ENCODE data around the gene CCDC27.
"Not testable (repeated sequence)": the region's sequence is repeated elsewhere in the genome, so short reads cannot be mapped to it uniquely, and the experiment has no call there.

The CCDC27 gene

DNA sequence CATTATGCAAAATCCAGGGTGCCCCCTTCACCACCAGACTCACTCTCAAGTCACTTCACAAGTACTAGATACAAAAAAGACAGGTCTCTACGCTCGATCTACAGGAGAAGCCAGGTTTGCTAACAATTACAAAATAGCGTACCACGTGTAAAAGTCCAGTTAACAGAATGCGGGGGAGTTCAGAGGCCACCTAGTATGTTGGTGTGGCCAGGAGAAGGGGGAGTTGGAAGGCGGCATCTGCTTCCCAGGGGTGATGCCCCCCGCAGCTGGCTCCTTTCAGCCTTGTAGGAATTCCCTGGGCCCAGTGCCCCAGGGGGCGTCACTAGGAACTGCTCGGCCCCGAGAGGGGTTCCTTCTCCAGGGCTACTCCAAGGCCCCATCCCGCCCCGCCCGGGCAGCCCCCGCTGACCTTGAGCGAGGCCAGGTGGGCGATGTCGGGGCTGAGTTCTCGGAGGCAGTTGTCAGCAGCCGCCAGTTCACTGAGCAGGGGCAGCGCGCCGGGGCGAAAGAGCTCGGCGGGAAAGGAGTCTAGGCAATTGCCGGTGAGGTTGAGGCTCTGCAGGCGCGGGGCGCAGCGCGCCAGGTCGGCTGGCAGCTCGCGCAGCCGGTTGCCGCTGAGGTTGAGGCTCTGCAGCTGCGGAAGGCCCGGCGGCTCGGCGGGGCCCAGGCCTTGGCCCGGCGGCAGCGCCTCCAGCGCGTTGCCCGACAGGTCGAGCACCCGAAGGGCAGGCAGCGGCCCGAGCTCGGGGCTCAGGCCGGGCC, 43.4 kb downstream of the CCDC27 start:
- H3K4me3 ChIP-seq (ENCODE audit: low read depth, low read length), result peak overlapping the region; percentile 99
- no peak for DNase-seq (ENCODE audit: low read depth)
- TF ChIP-seq, protein P1, sequence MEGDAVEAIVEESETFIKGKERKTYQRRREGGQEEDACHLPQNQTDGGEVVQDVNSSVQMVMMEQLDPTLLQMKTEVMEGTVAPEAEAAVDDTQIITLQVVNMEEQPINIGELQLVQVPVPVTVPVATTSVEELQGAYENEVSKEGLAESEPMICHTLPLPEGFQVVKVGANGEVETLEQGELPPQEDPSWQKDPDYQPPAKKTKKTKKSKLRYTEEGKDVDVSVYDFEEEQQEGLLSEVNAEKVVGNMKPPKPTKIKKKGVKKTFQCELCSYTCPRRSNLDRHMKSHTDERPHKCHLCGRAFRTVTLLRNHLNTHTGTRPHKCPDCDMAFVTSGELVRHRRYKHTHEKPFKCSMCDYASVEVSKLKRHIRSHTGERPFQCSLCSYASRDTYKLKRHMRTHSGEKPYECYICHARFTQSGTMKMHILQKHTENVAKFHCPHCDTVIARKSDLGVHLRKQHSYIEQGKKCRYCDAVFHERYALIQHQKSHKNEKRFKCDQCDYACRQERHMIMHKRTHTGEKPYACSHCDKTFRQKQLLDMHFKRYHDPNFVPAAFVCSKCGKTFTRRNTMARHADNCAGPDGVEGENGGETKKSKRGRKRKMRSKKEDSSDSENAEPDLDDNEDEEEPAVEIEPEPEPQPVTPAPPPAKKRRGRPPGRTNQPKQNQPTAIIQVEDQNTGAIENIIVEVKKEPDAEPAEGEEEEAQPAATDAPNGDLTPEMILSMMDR (IDR thresholded peaks at IDR 0.05; ENCODE audit: low read depth, low read length, missing control alignments), result no peak

DNA sequence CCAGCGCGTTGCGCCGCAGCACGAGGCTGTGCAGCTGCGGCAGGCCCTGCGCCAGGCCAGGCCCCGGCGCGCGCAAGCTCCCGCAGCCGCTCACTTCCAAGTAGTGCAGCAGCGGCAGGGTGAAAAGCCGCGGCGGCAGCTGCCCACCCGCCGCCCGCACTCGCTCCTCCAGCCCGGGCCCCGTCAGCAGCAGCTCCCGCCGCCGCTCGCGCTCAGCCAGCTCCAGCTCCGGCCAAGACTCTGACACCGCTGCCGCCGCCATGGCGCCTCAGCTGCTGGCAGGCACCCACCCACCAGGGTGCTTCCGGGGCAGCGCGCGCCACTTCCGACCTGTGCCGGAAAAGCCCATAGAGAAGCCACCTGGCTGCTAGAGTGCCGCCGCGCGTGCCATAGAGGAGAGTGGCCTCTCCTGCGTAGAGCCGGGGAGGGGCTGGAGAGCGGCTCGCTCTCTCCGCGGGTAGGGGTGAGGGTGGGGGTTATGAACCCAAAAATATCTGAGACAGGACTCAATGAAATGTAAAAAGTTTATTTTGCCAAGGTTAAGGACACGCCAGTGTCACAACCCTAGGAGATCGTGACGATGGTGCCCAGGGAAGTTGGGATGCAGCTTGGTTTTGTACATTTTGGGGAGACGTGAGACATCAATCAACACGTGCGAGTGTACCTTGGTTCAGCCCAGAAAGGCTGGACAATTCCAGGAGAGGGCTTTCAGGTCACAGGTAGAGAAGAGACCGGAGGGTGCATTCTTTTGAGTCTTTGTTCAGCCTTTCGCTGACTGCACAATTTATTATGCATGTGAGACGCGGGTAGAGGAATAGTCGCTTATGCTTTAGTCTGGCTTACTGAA, 44.2 kb downstream of the CCDC27 start, which contains the start of gene LRRC47:
Gene LRRC47 (minus strand): TSS at position 284 of the 847 bp plus-strand sequence. CDS start 22 bp downstream, at position 262.
- DNase-seq (ENCODE audit: low read depth), result peak; percentile 74
- TF ChIP-seq, protein P1 (IDR thresholded peaks at IDR 0.05; ENCODE audit: low read depth, low read length, missing control alignments), result no peak
- peak within 1 kb of the TSS; percentile 99 for H3K4me3 ChIP-seq (ENCODE audit: low read depth, low read length)

- no peak for DNase-seq (ENCODE audit: low read depth)
- TF ChIP-seq, protein P1 (IDR thresholded peaks at IDR 0.05; ENCODE audit: low read depth, low read length, missing control alignments), result no peak
- no peak overlapping the region for H3K4me3 ChIP-seq (ENCODE audit: low read depth, low read length)
Observed at GRCh38 chr1:3799976-3800685, 47.9 kb downstream of the CCDC27 start.

DNA sequence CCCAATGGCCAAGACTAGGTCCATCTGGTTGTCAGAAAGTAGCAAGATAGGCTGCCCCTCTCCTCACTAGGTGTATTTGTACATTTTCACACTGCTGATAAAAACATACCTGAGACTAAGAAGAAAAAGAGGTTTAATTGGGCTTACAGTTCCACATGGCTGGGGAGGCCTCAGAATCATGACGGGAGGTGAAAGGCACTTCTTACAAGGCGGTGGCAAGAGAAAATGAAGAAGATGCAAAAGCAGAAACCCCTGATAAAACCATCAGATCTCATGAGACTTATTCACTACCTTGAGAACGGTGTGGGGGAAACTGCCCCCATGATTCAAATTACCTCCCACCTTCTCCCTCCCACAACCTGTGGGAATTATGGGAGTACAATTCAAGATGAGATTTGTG, 48.5 kb downstream of the CCDC27 start:
- not testable (repeated sequence) for DNase-seq (ENCODE audit: low read depth); H3K4me3 ChIP-seq (ENCODE audit: low read depth, low read length)

DNA sequence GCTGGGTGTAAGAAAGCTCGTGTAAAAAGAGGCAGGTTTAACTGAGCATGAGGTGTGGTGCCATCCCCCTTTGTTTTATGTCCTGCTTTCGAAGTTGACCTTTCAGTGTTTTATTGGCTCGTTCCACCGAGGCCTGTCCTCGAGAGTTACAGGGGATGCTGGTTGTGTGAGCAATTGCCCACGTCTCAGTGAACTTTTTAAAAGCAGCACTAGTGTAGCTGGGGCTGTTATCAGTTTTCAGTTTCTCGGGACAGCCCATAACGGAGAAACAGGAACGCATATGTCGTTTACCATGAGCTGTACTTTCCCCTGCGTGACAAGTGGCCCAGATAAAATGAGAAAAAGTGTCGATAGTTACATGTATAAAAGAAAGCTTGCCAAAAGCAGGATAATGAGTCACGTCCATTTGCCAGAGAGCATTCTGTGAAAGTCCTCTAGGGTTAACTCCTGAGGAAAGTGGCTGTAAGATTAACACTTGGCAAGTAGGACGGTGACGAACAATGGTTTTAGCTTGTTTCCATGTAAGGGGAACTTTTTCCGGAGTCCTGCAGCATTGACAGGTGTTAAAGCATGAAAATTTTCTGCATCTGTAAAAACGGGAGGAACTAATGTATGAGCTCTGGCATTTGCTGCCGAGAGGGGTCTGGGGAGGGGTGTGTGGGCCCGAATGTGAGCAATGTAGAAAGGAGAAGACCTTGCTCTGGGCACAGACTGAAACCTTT, 51.8 kb downstream of the CCDC27 start:
- TF ChIP-seq, protein P1 (IDR thresholded peaks at IDR 0.05; ENCODE audit: low read depth, low read length, missing control alignments), result no peak
- DNase-seq (ENCODE audit: low read depth), result no peak
- H3K4me3 ChIP-seq (ENCODE audit: low read depth, low read length), result no peak overlapping the region

GRCh38 chr1:3804627-3804944, 52.3 kb downstream of the CCDC27 start:
- H3K4me3 ChIP-seq (ENCODE audit: low read depth, low read length); DNase-seq (ENCODE audit: low read depth): not testable (repeated sequence)

DNA sequence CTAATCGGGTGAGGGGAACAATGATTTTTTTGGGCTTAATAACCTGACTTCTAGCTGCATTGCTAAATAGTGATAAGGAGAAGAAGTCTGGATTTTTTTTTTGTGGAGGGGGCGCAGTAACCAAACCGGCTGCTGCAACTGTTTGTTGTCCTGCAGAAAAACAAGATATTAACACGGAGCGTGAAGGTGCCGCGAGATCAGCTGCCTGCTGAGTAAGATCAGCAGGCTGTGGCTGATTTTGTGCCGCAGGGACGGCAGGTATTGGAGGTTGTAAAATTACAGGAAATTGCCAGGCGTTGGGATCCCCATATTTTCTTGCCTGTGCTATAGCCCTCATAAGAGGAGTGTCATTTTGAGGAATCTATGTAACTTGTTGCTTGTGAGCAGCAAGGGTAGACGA, 52.8 kb downstream of the CCDC27 start:
- TF ChIP-seq, protein P1 (IDR thresholded peaks at IDR 0.05; ENCODE audit: low read depth, low read length, missing control alignments), result no peak
- no peak for DNase-seq (ENCODE audit: low read depth)
- no peak overlapping the region for H3K4me3 ChIP-seq (ENCODE audit: low read depth, low read length)

Data from GM12864 (cell line).